H9 (cell line): ENCODE data around the gene FMNL3. TPM values are rescaled to one million over a fixed set of nuclear protein-coding genes. Genes with fewer than 3 reads are reported as not detected.

Source experiments
- DNase-seq: peaks from one replicate; pipeline ENCODE4 v3.0.0-alpha.2; 2017
- H2AFZ ChIP-seq: one replicate; pipeline ENCODE4 v1.6.1; 2013; ENCODE audit warnings: mild to moderate bottlenecking, low read length, control low read depth, moderate library complexity
- H2AK5ac ChIP-seq: 2 replicates; pipeline ENCODE4 v1.6.1; 2013; ENCODE audit warnings: low read length, control low read depth, mixed read lengths; ENCODE audit not compliant: insufficient read length
- H2BK120ac ChIP-seq: one replicate; pipeline ENCODE4 v1.6.1; 2013; ENCODE audit warnings: low read depth, mild to moderate bottlenecking, low read length, control low read depth, inconsistent platforms; ENCODE audit not compliant: poor library complexity, severe bottlenecking
- H2BK12ac ChIP-seq: 2 replicates; pipeline ENCODE4 v1.6.1; 2013; ENCODE audit warnings: low read length, control low read depth, mixed read lengths, low read depth; ENCODE audit not compliant: insufficient read length
- H2BK15ac ChIP-seq: 2 replicates; pipeline ENCODE4 v1.6.1; 2013; ENCODE audit warnings: low read depth, low read length, control low read depth
- H2BK20ac ChIP-seq: one replicate; pipeline ENCODE4 v1.6.1; 2013; ENCODE audit warnings: low read depth, mild to moderate bottlenecking, low read length, control low read depth, inconsistent platforms; ENCODE audit not compliant: poor library complexity, severe bottlenecking
- H2BK5ac ChIP-seq: 2 replicates; pipeline ENCODE4 v1.6.1; 2013; ENCODE audit warnings: low read length, control low read depth, mixed read lengths; ENCODE audit not compliant: insufficient read length
- H3K14ac ChIP-seq: 2 replicates; pipeline ENCODE4 v1.6.1; 2013; ENCODE audit warnings: low read length, control low read depth; ENCODE audit not compliant: insufficient read depth
- H3K18ac ChIP-seq: 2 replicates; pipeline ENCODE4 v1.6.1; 2013; ENCODE audit warnings: low read depth, mild to moderate bottlenecking, mixed read lengths, low read length, control low read depth; ENCODE audit not compliant: insufficient read length
- H3K23ac ChIP-seq: 2 replicates; pipeline ENCODE4 v1.6.1; 2013; ENCODE audit warnings: low read length, control low read depth, mixed read lengths, low read depth; ENCODE audit not compliant: insufficient read length
- H3K23me2 ChIP-seq: 2 replicates; pipeline ENCODE4 v1.6.1; 2013; ENCODE audit warnings: low read depth, mild to moderate bottlenecking, mixed read lengths, low read length, control low read depth; ENCODE audit not compliant: insufficient read length, poor library complexity, severe bottlenecking
- H3K27ac ChIP-seq: 2 replicates; pipeline ENCODE4 v1.5.1; 2013; ENCODE audit warnings: low read length, control low read depth, mixed read lengths, low read depth; ENCODE audit not compliant: insufficient read length
- H3K27me3 ChIP-seq: 2 replicates; pipeline ENCODE4 v1.6.1; 2013; ENCODE audit warnings: low read length, control low read depth, inconsistent platforms; ENCODE audit not compliant: insufficient read depth
- H3K4ac ChIP-seq: 2 replicates; pipeline ENCODE4 v1.6.1; 2013; ENCODE audit warnings: low read depth, mild to moderate bottlenecking, control low read depth, inconsistent platforms, low read length, moderate library complexity
- H3K4me1 ChIP-seq: 2 replicates; pipeline ENCODE4 v1.6.1; 2013; ENCODE audit warnings: low read length, control low read depth, inconsistent platforms; ENCODE audit not compliant: insufficient read depth
- H3K4me2 ChIP-seq: 2 replicates; pipeline ENCODE4 v1.6.1; 2013; ENCODE audit warnings: low read length, control low read depth, mixed read lengths; ENCODE audit not compliant: insufficient read length, insufficient read depth
- H3K56ac ChIP-seq: 2 replicates; pipeline ENCODE4 v1.6.1; 2013; ENCODE audit warnings: low read depth, mild to moderate bottlenecking, mixed read lengths, low read length, control low read depth; ENCODE audit not compliant: insufficient read length
- H3K79me1 ChIP-seq: 2 replicates; pipeline ENCODE4 v1.6.1; 2013; ENCODE audit warnings: low read depth, mild to moderate bottlenecking, moderate library complexity, low read length, control low read depth, inconsistent platforms; ENCODE audit not compliant: insufficient read depth, poor library complexity, severe bottlenecking
- H3K79me2 ChIP-seq: 2 replicates; pipeline ENCODE4 v1.6.1; 2013; ENCODE audit warnings: low read length, control low read depth, inconsistent platforms; ENCODE audit not compliant: insufficient read depth
- H3K9ac ChIP-seq: 2 replicates; pipeline ENCODE4 v1.6.1; 2013; ENCODE audit warnings: low read length, control low read depth, mixed read lengths; ENCODE audit not compliant: insufficient read length; ENCODE audit errors: extremely low read depth
- H3K9me3 ChIP-seq: one replicate; pipeline ENCODE4 v1.6.1; 2013; ENCODE audit warnings: low read depth, low read length, inconsistent platforms; ENCODE audit not compliant: control insufficient read depth
- H3T11ph ChIP-seq: one replicate; pipeline ENCODE4 v1.6.1; 2013; ENCODE audit warnings: mild to moderate bottlenecking, low read length, control low read depth, inconsistent platforms
- H4K20me1 ChIP-seq: one replicate; pipeline ENCODE4 v1.6.1; 2013; ENCODE audit not compliant: control insufficient read depth, insufficient read length, insufficient read depth
- H4K5ac ChIP-seq: 2 replicates; pipeline ENCODE4 v1.6.1; 2013; ENCODE audit warnings: low read depth, mild to moderate bottlenecking, mixed read lengths, low read length, control low read depth; ENCODE audit not compliant: insufficient read length
- H4K8ac ChIP-seq: replicated peaks from 2 replicates; pipeline ENCODE4 v1.6.1; 2013; ENCODE audit warnings: low read length, control low read depth, mixed read lengths, low read depth; ENCODE audit not compliant: insufficient read length
- H4K91ac ChIP-seq: 2 replicates; pipeline ENCODE4 v1.6.1; 2013; ENCODE audit warnings: low read depth, mild to moderate bottlenecking, moderate library complexity, mixed read lengths, low read length, control low read depth; ENCODE audit not compliant: insufficient read length
- H3K27ac Mint-ChIP-seq, 3 experiments: 2 replicates in 2 of 3; 3 replicates in 1 of 3; pipeline ENCODE4 v1.8.0; 2020 to 2021; ENCODE audit warnings: mixed read lengths in 3 of 3, mild to moderate bottlenecking in 1 of 3, moderate library complexity in 1 of 3
- H3K27me3 Mint-ChIP-seq: 2 replicates; pipeline ENCODE4 v1.8.0; 2021; ENCODE audit warnings: low read depth, mild to moderate bottlenecking, moderate library complexity, mixed read lengths
- H3K36me3 Mint-ChIP-seq, 3 experiments: 2 replicates in 2 of 3; 3 replicates in 1 of 3; pipeline ENCODE4 v1.8.0; 2020 to 2021; ENCODE audit warnings: low read depth in 3 of 3, mixed read lengths in 3 of 3; ENCODE audit not compliant: insufficient read depth in 1 of 3
- H3K4me1 Mint-ChIP-seq, 2 experiments: 2 replicates each; pipeline ENCODE4 v1.8.0; 2020; ENCODE audit warnings: mixed read lengths in 2 of 2
- H3K4me3 Mint-ChIP-seq, 2 experiments: 2 replicates in 1 of 2; 3 replicates in 1 of 2; pipeline ENCODE4 v1.8.0; 2020 to 2021; ENCODE audit warnings: mild to moderate bottlenecking in 2 of 2, mixed read lengths in 2 of 2, moderate library complexity in 1 of 2
- H3K9me3 Mint-ChIP-seq, 2 experiments: 2 replicates in 1 of 2; 3 replicates in 1 of 2; pipeline ENCODE4 v1.8.0; 2020; ENCODE audit warnings: mild to moderate bottlenecking in 2 of 2, mixed read lengths in 2 of 2, moderate library complexity in 1 of 2
- CTCF ChIP-seq: fragments of 200-600 bp; sonication (generic); conservative IDR thresholded peaks from 3 replicates; pipeline ENCODE4 v1.8.0; 2021; ENCODE audit warnings: antibody characterized with exemption, mild to moderate bottlenecking
- WGBS: extraction: QIAGEN DNeasy Blood & Tissue Kit; methylation state at CpG from one replicate; pipeline ENCODE4 v1.1.7; 2013; ENCODE audit warnings: missing lambda C conversion rate, low lambda C conversion rate, mixed read lengths; ENCODE audit not compliant: insufficient read length; ENCODE audit errors: extremely low coverage; 5-methylcytosine and 5-hydroxymethylcytosine counted together
- total RNA-seq: library from RNA; stranded (reverse); gene quantifications from 2 replicates; pipeline ENCODE4 v1.2.1, GENCODE V29; 2021

Gene FMNL3
- total RNA-seq, 1 experiment from 2014 or later, result 22.8 TPM

DNA sequence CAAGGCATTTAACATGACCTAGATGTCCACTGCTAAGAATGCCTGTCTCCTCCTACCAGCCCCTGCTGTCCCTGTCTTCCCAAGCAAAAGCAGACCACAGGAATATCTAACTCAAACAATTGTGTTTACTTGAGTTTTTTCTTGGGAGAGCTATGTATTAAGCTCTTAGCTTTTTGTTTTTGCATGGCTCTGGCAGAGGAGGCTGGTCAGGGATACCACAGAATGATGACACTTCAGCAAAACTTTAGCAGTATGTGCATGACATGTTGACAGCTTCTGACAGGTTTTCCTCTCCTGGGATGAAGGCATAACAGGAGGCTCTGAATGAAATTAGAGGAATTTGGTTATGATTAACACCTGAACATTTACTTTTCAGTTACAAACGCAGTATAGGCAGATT, 41.1 kb upstream of the FMNL3 start:
- TF ChIP-seq CTCF, result no peak
- Histone ChIP-seq H3T11ph (no peak overlapping the region), H3K4ac (no peak overlapping the region), H3K14ac (no peak overlapping the region), H3K4me2 (no peak overlapping the region), H3K27ac (no peak overlapping the region), H4K20me1 (no peaks in the 10 kb centered on the region), H3K23me2 (no peaks in the 10 kb centered on the region), H3K27me3 (no peaks in the 10 kb centered on the region), H3K56ac (no peak overlapping the region), H3K23ac (no peak overlapping the region), H3K79me1 (no peaks in the 10 kb centered on the region), H3K79me2 (peaks cover 54% of the 10 kb centered on the region), H3K18ac (no peak overlapping the region), H4K5ac (no peak overlapping the region), H2BK120ac (no peak overlapping the region), H3K4me1 (no peaks in the 10 kb centered on the region; the same call in 1 of the 2 replicates), H4K8ac (no peak overlapping the region), H3K9me3 (no peaks in the 10 kb centered on the region), H2BK20ac (no peak overlapping the region), H3K9ac (no peak overlapping the region), H2BK5ac (no peak overlapping the region), H2AK5ac (no peak overlapping the region), H2AFZ (no peak overlapping the region), H2BK12ac (no peak overlapping the region), H2BK15ac (no peak overlapping the region), H4K91ac (no peak overlapping the region)
- H3K4me1 Mint-ChIP-seq, result peaks cover 41% of the 10 kb centered on the region in 2 experiments
- peaks cover 6 to 31% (median 29%) of the 10 kb centered on the region in 3 experiments; a peak in 6 of 7 replicates for H3K36me3 Mint-ChIP-seq
- peak overlapping the region in 1 of 3 experiments; percentile 68; a peak in 1 of 7 replicates for H3K27ac Mint-ChIP-seq
- H3K9me3 Mint-ChIP-seq, result no peaks in the 10 kb centered on the region
- DNase-seq, result no peak
- no CpG with 5 or more reads among the region's 1 CpG for WGBS
- no peak overlapping the region for H3K4me3 Mint-ChIP-seq
- no peaks in the 10 kb centered on the region for H3K27me3 Mint-ChIP-seq
